HepG2 (cell line): ENCODE results near the gene UBE2L6. TPM values are rescaled to one million over a fixed set of nuclear protein-coding genes. Genes with fewer than 3 reads are reported as not detected.

Source experiments
- DMTF1 ChIP-seq: sonication (generic); formaldehyde crosslinking; IDR thresholded peaks from 2 replicates; pipeline ENCODE4 v1.4.0; 2020; ENCODE audit warnings: mild to moderate bottlenecking, missing genetic modification reagents
- FOXK1 ChIP-seq: sonication (generic); formaldehyde crosslinking; IDR thresholded peaks from 2 replicates; pipeline ENCODE4 v1.4.0; 2020; ENCODE audit warnings: low read depth, missing genetic modification reagents, borderline replicate concordance
- HBP1 ChIP-seq: IDR thresholded peaks from 2 replicates; pipeline ENCODE4 v1.6.1; 2016; ENCODE audit warnings: low read depth, control low read depth
- HOMEZ ChIP-seq: IDR thresholded peaks from 2 replicates; pipeline ENCODE4 v1.6.1; 2016; ENCODE audit warnings: low read depth
- NKX3-1 ChIP-seq: sonication (generic); formaldehyde crosslinking; IDR thresholded peaks from 2 replicates; pipeline ENCODE4 v1.5.0; 2020; ENCODE audit warnings: missing genetic modification reagents
- SAP130 ChIP-seq: IDR thresholded peaks from 2 replicates; pipeline ENCODE4 v1.6.1; 2016; ENCODE audit warnings: low read depth
- ZFP36L1 ChIP-seq: sonication (generic); formaldehyde crosslinking; IDR thresholded peaks from 2 replicates; pipeline ENCODE4 v1.8.0; 2022; ENCODE audit warnings: mild to moderate bottlenecking, missing genetic modification reagents, moderate library complexity
- ZNF569 ChIP-seq: sonication (generic); formaldehyde crosslinking; IDR thresholded peaks from 2 replicates; pipeline ENCODE4 v1.5.0; 2020; ENCODE audit warnings: mild to moderate bottlenecking, missing genetic modification reagents, moderate library complexity, borderline replicate concordance
- ZNF883 ChIP-seq: sonication (generic); formaldehyde crosslinking; IDR thresholded peaks from 2 replicates; pipeline ENCODE4 v1.5.1; 2020; ENCODE audit warnings: mild to moderate bottlenecking, missing genetic modification reagents; ENCODE audit errors: not compliant biosample characterization
- polyA plus RNA-seq, 8 experiments: library from polyadenylated mRNA; depleted of rRNA in 3 of 8; stranded (reverse) in 7 of 8; unstranded in 1 of 8; fragments of >200 nt; fragmentation: Illumina TruSeq in 4 of 8; extraction: Trizol in 4 of 8; gene quantifications; 2 replicates each; pipeline versions ENCODE4 v1.2.1 to v1.2.3, GENCODE V29; 2011 to 2016; ENCODE audit warnings: low read depth in 4 of 8, missing spikeins in 1 of 8, mixed read lengths in 1 of 8; ENCODE audit not compliant: insufficient read depth in 1 of 8
- total RNA-seq, 5 experiments: library from RNA; depleted of rRNA; stranded (reverse); fragments of >200 nt; fragmentation: Illumina TruSeq; extraction: Trizol; gene quantifications; 2 replicates each; pipeline ENCODE4 v1.2.3, GENCODE V29; 2016; ENCODE audit warnings: low read depth in 1 of 5
- TF ChIP-seq, protein P1 (sequence below): IDR thresholded peaks from 2 replicates; pipeline ENCODE4 v1.6.1; 2012; ENCODE audit warnings: low read depth, low read length, improper control_type of control experiment
- TF ChIP-seq, protein P2 (sequence below): IDR thresholded peaks from 2 replicates; pipeline ENCODE4 v1.6.1; 2016; ENCODE audit warnings: low read depth, missing genetic modification reagents, missing compliant biosample characterization

Gene UBE2L6
- total and polyA plus RNA-seq, 2 of the 13 experiments (the other 11 are each of a cell fraction or from before 2014, with no cell fraction given): 30.3 to 30.4 TPM

GRCh38 chr11:57530596-57531507 is 36.6 kb downstream of the UBE2L6 start, which contains the start of gene TIMM10 (continued):
- peak; percentile 84; the same call in 1 of the 2 replicates for TF ChIP-seq FOXK1 (CRISPR knock-in tag)
- TF ChIP-seq, protein P1, sequence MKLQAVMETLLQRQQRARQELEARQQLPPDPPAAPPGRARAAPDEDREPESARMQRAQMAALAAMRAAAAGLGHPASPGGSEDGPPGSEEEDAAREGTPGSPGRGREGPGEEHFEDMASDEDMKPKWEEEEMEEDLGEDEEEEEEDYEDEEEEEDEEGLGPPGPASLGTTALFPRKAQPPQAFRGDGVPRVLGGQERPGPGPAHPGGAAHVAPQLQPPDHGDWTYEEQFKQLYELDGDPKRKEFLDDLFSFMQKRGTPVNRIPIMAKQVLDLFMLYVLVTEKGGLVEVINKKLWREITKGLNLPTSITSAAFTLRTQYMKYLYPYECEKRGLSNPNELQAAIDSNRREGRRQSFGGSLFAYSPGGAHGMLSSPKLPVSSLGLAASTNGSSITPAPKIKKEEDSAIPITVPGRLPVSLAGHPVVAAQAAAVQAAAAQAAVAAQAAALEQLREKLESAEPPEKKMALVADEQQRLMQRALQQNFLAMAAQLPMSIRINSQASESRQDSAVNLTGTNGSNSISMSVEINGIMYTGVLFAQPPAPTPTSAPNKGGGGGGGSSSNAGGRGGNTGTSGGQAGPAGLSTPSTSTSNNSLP: peak; percentile 90
- TF ChIP-seq DMTF1 (CRISPR knock-in tag): no peak
- 0 out of 2 replicates have a peak, but pooled peaks have one; percentile 30 for TF ChIP-seq ZNF569 (CRISPR knock-in tag)
- TF ChIP-seq, protein P2, sequence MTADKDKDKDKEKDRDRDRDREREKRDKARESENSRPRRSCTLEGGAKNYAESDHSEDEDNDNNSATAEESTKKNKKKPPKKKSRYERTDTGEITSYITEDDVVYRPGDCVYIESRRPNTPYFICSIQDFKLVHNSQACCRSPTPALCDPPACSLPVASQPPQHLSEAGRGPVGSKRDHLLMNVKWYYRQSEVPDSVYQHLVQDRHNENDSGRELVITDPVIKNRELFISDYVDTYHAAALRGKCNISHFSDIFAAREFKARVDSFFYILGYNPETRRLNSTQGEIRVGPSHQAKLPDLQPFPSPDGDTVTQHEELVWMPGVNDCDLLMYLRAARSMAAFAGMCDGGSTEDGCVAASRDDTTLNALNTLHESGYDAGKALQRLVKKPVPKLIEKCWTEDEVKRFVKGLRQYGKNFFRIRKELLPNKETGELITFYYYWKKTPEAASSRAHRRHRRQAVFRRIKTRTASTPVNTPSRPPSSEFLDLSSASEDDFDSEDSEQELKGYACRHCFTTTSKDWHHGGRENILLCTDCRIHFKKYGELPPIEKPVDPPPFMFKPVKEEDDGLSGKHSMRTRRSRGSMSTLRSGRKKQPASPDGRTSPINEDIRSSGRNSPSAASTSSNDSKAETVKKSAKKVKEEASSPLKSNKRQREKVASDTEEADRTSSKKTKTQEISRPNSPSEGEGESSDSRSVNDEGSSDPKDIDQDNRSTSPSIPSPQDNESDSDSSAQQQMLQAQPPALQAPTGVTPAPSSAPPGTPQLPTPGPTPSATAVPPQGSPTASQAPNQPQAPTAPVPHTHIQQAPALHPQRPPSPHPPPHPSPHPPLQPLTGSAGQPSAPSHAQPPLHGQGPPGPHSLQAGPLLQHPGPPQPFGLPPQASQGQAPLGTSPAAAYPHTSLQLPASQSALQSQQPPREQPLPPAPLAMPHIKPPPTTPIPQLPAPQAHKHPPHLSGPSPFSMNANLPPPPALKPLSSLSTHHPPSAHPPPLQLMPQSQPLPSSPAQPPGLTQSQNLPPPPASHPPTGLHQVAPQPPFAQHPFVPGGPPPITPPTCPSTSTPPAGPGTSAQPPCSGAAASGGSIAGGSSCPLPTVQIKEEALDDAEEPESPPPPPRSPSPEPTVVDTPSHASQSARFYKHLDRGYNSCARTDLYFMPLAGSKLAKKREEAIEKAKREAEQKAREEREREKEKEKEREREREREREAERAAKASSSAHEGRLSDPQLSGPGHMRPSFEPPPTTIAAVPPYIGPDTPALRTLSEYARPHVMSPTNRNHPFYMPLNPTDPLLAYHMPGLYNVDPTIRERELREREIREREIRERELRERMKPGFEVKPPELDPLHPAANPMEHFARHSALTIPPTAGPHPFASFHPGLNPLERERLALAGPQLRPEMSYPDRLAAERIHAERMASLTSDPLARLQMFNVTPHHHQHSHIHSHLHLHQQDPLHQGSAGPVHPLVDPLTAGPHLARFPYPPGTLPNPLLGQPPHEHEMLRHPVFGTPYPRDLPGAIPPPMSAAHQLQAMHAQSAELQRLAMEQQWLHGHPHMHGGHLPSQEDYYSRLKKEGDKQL: no peak
- peak; percentile 86 for TF ChIP-seq HBP1
- peak; percentile 80; the same call in 1 of the 2 replicates for TF ChIP-seq HOMEZ
- TF ChIP-seq ZNF883 (CRISPR knock-in tag): peak; percentile 40
- TF ChIP-seq SAP130 (CRISPR knock-in tag): peak; percentile 99
- peak; percentile 58; the same call in 1 of the 2 replicates for TF ChIP-seq ZFP36L1
- 0 out of 2 replicates have a peak, but pooled peaks have one; percentile 73 for TF ChIP-seq NKX3-1 (CRISPR knock-in tag)
